Measurements from ENCODE around the gene CAMSAP1.

DNA sequence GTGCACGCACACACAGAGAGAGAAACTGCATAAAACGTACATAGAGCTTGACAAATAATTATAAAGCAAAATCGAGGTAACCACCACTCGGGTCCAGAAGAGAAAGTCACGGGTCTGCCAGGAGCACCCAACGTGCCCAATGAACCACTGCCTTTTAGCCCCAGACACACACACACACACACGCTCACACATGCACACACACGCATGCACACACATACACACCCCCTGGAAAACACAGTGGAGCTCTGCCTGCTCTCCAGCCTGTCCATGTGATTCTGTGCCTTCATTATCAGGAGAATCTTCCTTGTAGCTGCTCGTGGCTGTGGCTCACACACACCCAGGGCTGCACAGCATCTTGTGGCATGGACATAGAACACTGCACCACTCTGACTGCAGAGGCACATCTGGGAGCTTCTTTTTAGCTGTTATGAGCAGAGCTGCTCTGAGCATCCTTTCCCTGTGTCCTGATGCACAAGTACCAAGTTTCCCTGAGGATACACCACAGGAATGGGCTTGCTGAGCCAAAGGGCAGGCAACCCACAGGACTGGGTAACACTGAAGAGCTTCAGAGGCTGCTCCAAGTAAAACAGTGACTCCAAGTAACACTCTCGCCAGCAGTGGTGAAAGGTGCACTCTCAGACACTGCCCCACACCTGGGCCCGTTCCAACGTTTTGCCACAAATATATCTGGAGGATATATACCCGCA, 58.9 kb downstream of the CAMSAP1 start:
- TF ChIP-seq, protein P1, sequence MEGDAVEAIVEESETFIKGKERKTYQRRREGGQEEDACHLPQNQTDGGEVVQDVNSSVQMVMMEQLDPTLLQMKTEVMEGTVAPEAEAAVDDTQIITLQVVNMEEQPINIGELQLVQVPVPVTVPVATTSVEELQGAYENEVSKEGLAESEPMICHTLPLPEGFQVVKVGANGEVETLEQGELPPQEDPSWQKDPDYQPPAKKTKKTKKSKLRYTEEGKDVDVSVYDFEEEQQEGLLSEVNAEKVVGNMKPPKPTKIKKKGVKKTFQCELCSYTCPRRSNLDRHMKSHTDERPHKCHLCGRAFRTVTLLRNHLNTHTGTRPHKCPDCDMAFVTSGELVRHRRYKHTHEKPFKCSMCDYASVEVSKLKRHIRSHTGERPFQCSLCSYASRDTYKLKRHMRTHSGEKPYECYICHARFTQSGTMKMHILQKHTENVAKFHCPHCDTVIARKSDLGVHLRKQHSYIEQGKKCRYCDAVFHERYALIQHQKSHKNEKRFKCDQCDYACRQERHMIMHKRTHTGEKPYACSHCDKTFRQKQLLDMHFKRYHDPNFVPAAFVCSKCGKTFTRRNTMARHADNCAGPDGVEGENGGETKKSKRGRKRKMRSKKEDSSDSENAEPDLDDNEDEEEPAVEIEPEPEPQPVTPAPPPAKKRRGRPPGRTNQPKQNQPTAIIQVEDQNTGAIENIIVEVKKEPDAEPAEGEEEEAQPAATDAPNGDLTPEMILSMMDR (IDR thresholded peaks at IDR 0.05; ENCODE audit: low read depth, low read length): no peak
- TF ChIP-seq EZH2phosphoT487 (IDR thresholded peaks at IDR 0.05; ENCODE audit: low read depth): no peak

Data from OCI-LY3 (cell line).